Islet precursor cell (in vitro differentiated cells): ENCODE data around the gene PDE4D.
"Not testable (repeated sequence)": the region's sequence is repeated elsewhere in the genome, so short reads cannot be mapped to it uniquely, and the experiment has no call there.

Source experiments
- DNase-seq: peaks from one replicate; pipeline ENCODE4 v3.0.0-alpha.2; 2018

Gene PDE4D

GRCh38 chr5:58974601-58975000 lies 918.9 kb downstream of the PDE4D start:
- no peak for DNase-seq

GRCh38 chr5:58974083-58974482 lies 919.4 kb downstream of the PDE4D start:
- no peak for DNase-seq

- no peak for DNase-seq
Measured at GRCh38 chr5:58972301-58972700, 921.2 kb downstream of the PDE4D start.

DNA sequence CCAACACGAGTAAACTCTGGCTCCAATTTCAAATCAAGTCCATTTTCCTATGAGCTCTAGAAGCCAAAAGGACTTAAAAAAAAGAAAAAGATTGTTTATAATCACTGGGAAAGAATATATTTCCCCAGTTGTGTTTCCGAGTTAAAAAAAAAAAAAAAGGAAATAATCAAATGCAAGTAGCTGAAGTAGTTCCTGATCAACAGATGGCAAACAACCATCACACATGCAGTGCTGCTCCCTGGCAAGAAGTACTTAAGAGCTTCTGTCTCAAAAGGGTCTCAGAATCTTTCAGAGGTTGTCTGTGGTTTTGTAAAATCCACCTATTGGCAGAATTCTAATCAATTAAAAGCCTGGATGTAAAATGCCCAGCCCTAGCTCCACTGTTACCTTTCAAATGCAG lies 922.8 kb downstream of the PDE4D start:
- DNase-seq = no peak

DNA sequence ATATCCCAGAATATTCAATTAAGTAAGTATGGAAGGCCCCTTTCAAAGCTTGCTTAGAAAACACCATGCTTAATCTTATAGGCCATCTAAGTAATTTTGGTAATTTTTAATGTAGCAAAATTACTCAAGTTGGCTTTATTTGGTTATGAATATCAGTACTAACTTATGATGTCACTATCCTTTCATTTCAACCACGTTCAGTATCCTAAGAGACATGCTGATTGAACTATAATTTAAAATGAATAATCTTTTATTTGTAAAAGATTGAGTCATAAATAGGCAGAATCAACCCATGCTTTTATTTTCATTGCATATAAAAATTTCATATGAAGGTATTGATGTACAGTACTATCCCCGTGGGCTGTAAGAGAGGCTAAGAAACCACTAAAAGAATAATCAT lies 923.7 kb downstream of the PDE4D start:
- DNase-seq = no peak

GRCh38 chr5:58969253-58969652 lies 924.3 kb downstream of the PDE4D start:
- no peak for DNase-seq

DNA sequence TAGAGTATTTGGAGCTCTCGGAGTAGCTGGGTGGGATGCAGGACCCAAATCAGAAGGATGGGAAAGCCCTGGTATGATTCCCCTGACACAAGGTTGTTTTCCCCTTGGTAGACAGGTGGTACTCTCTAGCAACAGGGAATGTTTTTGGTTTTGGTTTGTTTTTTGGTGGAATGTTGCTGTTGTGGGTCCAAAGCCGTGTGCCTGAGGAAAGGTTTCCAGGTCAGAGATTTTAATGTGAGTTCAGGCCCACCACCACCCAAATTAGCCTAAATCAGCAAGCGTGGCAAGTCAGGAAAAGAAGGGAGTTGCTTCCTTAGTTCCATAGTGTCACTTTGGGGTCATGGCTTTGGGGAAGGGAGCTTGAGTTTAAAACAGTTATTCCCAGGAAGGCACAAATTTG lies 925.2 kb downstream of the PDE4D start:
- no peak for DNase-seq

DNA sequence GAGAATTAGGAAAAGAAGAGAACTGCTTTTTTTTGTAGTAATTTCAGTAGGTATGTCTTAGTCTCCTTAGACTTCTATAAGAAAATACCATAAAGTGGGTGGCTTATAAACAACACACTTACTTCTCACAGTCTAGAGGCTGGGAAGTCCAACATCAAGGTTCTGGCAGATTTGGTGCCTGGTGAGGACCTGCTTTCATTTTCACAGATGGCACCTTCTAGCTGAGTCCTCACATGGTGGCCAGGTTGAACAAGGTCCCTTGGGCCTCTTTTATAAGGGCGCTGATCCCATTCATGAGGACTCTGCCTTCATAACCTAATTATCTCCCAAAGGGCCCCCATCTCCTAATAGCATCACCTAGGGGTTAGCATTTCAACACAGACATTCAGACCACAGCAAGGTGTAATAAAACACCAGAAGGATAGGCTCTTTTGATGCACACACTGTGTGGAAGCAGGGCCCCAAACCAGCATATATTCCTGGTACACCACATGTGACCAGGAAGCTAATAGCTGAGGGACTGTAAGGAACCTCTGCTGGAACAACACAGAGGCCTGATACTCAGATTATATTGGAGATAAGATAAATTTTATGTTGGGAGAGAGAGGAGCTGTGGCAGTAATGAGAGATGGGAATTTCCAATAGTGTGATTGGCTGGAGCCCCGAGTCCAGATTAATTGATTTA lies 925.8 kb downstream of the PDE4D start:
- DNase-seq = no peak

- no peak for DNase-seq
Measured at GRCh38 chr5:58965677-58966414, 927.7 kb downstream of the PDE4D start.

DNA sequence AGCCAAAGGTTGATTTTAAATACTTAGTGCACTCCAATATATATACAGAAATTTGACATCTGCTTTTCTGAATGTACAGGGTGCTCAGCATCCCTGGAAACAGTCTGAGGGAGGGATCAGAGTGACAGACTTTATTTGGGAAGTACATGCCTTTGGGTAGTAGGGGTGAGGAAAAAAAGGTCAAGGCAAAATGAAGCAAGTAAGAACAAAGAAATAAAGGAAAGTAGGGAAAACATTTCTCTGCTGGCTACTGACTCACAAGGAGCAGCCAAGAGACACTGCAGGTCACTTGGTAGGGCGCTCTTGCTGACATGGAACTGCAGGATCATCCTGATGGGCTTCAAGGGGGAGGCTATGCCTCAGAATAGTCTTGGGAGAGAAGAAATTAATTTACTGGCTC lies 929.7 kb downstream of the PDE4D start:
- DNase-seq = no peak

GRCh38 chr5:58963361-58963760 lies 930.2 kb downstream of the PDE4D start:
- no peak for DNase-seq

GRCh38 chr5:58961631-58962280 lies 931.8 kb downstream of the PDE4D start:
- no peak for DNase-seq

GRCh38 chr5:58958701-58959100 lies 934.8 kb downstream of the PDE4D start:
- no peak for DNase-seq

GRCh38 chr5:58953218-58953617 lies 940.3 kb downstream of the PDE4D start:
- DNase-seq = not testable (repeated sequence)

DNA sequence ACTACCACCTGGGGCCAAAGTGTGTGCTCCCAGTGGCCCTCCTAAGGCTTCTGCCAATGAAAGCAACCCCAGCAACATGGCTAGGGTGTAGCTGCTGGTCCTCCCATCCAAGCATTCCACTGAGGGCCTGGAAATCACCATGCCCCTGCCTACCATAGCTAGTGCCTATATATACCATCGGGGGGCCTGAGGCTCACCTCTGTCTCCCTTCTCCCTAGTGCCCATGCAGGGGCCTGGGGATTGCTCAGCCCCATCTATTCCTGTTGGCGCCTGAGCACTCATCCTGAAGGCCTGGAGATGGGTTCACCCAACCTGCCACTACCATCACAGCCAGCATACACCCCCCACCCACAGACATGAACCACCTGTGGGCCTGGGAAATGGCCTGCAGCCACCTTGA lies 943.3 kb downstream of the PDE4D start:
- no peak for DNase-seq

- no peak for DNase-seq
Measured at GRCh38 chr5:58946230-58946629, 947.3 kb downstream of the PDE4D start.

GRCh38 chr5:58944221-58944620 lies 949.3 kb downstream of the PDE4D start:
- no peak for DNase-seq

DNA sequence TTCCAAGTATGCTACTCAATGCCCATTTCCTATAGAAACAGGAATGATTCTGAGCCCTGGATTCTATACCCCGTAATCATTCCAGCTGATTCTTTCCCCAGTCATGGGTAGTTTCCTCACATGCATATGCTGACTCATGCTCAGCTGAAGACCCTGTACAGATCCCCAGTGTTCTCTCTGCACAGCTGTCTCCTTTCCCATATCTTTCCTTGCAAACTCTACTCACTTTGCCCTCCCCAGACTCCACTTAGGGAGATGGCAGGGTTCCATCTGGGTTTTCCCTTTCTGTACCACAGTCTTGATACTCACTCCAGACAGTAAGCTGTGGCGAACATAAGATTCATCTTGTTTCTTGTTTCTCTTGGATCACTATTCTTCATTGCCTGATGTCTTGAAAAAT lies 953.1 kb downstream of the PDE4D start:
- peak; percentile 65 for DNase-seq

- no peak for DNase-seq
Measured at GRCh38 chr5:58939664-58940063, 953.9 kb downstream of the PDE4D start.

- DNase-seq = no peak
Measured at GRCh38 chr5:58938563-58939424, 954.7 kb downstream of the PDE4D start.

GRCh38 chr5:58937031-58937681 lies 956.4 kb downstream of the PDE4D start:
- DNase-seq = peak; percentile 79

DNA sequence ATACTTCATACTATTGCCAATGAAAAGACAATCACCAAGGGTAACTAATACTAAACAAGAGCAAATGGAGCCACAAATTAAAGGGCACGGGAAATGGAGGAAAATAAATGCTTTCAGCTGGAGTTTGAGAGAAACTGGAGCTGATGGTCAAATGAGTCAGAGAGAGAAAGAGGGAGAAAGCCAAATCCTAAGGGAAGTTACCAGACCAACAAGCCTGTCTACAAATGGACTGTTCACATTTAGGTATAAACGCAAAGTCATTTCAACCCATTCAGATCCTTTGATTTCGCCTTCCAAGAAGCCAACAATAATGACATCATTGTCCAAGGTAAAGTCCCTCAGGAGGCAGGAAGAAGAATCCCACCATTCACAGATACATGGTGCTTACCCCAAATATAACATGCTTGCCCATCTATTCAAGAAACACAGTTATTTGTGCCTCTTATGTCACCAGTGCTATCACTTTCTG lies 958.9 kb downstream of the PDE4D start:
- no peak for DNase-seq
